GM19372 (cell line): ENCODE measurements around the gene TM6SF1.
"Not testable (repeated sequence)": the region's sequence is repeated elsewhere in the genome, so short reads cannot be mapped to it uniquely, and the experiment has no call there.

Experiments
- ATAC-seq: cut with Tn5 transposase; IDR thresholded peaks from one replicate; pipeline ENCODE4 v1.9.1; 2021; ENCODE audit warnings: mild to moderate bottlenecking, low read depth, moderate library complexity; ENCODE audit not compliant: unreplicated experiment

The TM6SF1 gene

GRCh38 chr15:83106994-83107840 lies at the start of gene TM6SF1:
TSS of gene TM6SF1 (plus strand) at chr15:83107645. CDS start at chr15:83107681, 36 bp downstream.
- no peak for ATAC-seq

- ATAC-seq = no peak
Measured at GRCh38 chr15:83057696-83058376, 49.6 kb upstream of the TM6SF1 start.

- no peak for ATAC-seq
Measured at GRCh38 chr15:83061680-83062079, 45.8 kb upstream of the TM6SF1 start.

- ATAC-seq = peak; percentile 26
Measured at GRCh38 chr15:83062768-83063180, 44.7 kb upstream of the TM6SF1 start.

- ATAC-seq = no peak
Measured at GRCh38 chr15:83063551-83063950, 43.9 kb upstream of the TM6SF1 start.

- ATAC-seq = no peak
Measured at GRCh38 chr15:83064859-83065258, 42.6 kb upstream of the TM6SF1 start.

- no peak for ATAC-seq
Measured at GRCh38 chr15:83065431-83065830, 42.0 kb upstream of the TM6SF1 start.

GRCh38 chr15:83066034-83066733 lies 41.3 kb upstream of the TM6SF1 start:
- no peak for ATAC-seq

- ATAC-seq = peak; percentile 78
Measured at GRCh38 chr15:83066734-83067637, 40.5 kb upstream of the TM6SF1 start, which contains the start of gene BTBD1. TSS of gene BTBD1 (minus strand) at chr15:83067252. CDS start at chr15:83067151, 101 bp downstream.

GRCh38 chr15:83067638-83067962 lies 39.8 kb upstream of the TM6SF1 start:
- no peak for ATAC-seq

GRCh38 chr15:83068054-83068453 lies 39.4 kb upstream of the TM6SF1 start:
- ATAC-seq = no peak

- not testable (repeated sequence) for ATAC-seq
Measured at GRCh38 chr15:83069211-83069642, 38.2 kb upstream of the TM6SF1 start.

GRCh38 chr15:83077491-83078230 lies 29.8 kb upstream of the TM6SF1 start:
- ATAC-seq = no peak

GRCh38 chr15:83078712-83079111 lies 28.7 kb upstream of the TM6SF1 start:
- no peak for ATAC-seq

GRCh38 chr15:83081256-83082014 lies 26.0 kb upstream of the TM6SF1 start:
- ATAC-seq = no peak

GRCh38 chr15:83082730-83083386 lies 24.6 kb upstream of the TM6SF1 start:
- ATAC-seq = no peak

- not testable (repeated sequence) for ATAC-seq
Measured at GRCh38 chr15:83085461-83085860, 22.0 kb upstream of the TM6SF1 start.

GRCh38 chr15:83085864-83086552 lies 21.4 kb upstream of the TM6SF1 start:
- not testable (repeated sequence) for ATAC-seq
